Nephron progenitor cell (in vitro differentiated cells): ENCODE measurements around the gene SCRN1.

Experiments
- DNase-seq: peaks from one replicate; pipeline ENCODE4 v3.0.0; 2021
- H3K27ac Mint-ChIP-seq: 2 replicates; pipeline ENCODE4 v1.8.0; 2021; ENCODE audit warnings: mild to moderate bottlenecking, moderate library complexity, mixed read lengths
- H3K27me3 Mint-ChIP-seq: 2 replicates; pipeline ENCODE4 v1.8.0; 2021; ENCODE audit warnings: mild to moderate bottlenecking, low read depth, mixed read lengths; ENCODE audit not compliant: poor library complexity
- H3K36me3 Mint-ChIP-seq: 2 replicates; pipeline ENCODE4 v1.8.0; 2021; ENCODE audit warnings: low read depth, mixed read lengths
- H3K4me1 Mint-ChIP-seq: 2 replicates; pipeline ENCODE4 v1.8.0; 2021; ENCODE audit warnings: mixed read lengths
- H3K4me3 Mint-ChIP-seq: 2 replicates; pipeline ENCODE4 v1.8.0; 2021; ENCODE audit warnings: mild to moderate bottlenecking, moderate library complexity, mixed read lengths
- H3K9me3 Mint-ChIP-seq: 2 replicates; pipeline ENCODE4 v1.8.0; 2021; ENCODE audit warnings: mild to moderate bottlenecking, moderate library complexity, mixed read lengths
- TF ChIP-seq, protein P1 (sequence below): fragments of 200-600 bp; sonication (generic); IDR thresholded peaks from 2 replicates; pipeline ENCODE4 v1.5.0; 2021; ENCODE audit warnings: antibody characterized with exemption

SCRN1 gene

DNA sequence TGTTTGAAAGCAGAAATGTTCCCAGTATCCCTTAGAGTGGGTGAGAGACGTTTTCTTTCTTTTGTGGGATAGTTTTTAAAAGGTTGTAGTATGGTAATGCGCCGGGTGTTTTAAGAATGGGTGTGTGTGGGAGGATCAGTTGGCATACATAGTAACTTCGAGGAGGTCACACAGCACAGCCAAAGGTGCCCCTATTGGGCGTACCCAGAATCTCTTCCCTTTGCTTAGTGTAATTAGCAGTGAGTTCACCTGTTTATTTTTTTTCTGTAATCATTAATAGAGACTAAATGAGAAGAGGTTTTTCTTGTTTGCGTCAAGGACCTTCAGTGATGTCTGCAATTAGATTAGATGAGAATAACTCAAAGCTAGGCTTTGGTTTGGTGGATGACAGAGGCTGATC is 40.1 kb upstream of the SCRN1 start:
- peak overlapping the region; percentile 98 for H3K27ac Mint-ChIP-seq
- no peak overlapping the region for H3K4me3 Mint-ChIP-seq
- H3K4me1 Mint-ChIP-seq = peaks cover 36% of the 10 kb centered on the region
- no peak for DNase-seq
- TF ChIP-seq, protein P1, sequence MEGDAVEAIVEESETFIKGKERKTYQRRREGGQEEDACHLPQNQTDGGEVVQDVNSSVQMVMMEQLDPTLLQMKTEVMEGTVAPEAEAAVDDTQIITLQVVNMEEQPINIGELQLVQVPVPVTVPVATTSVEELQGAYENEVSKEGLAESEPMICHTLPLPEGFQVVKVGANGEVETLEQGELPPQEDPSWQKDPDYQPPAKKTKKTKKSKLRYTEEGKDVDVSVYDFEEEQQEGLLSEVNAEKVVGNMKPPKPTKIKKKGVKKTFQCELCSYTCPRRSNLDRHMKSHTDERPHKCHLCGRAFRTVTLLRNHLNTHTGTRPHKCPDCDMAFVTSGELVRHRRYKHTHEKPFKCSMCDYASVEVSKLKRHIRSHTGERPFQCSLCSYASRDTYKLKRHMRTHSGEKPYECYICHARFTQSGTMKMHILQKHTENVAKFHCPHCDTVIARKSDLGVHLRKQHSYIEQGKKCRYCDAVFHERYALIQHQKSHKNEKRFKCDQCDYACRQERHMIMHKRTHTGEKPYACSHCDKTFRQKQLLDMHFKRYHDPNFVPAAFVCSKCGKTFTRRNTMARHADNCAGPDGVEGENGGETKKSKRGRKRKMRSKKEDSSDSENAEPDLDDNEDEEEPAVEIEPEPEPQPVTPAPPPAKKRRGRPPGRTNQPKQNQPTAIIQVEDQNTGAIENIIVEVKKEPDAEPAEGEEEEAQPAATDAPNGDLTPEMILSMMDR = no peak
- no peaks in the 10 kb centered on the region for H3K27me3 Mint-ChIP-seq
- peaks cover 7% of the 10 kb centered on the region for H3K36me3 Mint-ChIP-seq
- no peaks in the 10 kb centered on the region for H3K9me3 Mint-ChIP-seq

DNA sequence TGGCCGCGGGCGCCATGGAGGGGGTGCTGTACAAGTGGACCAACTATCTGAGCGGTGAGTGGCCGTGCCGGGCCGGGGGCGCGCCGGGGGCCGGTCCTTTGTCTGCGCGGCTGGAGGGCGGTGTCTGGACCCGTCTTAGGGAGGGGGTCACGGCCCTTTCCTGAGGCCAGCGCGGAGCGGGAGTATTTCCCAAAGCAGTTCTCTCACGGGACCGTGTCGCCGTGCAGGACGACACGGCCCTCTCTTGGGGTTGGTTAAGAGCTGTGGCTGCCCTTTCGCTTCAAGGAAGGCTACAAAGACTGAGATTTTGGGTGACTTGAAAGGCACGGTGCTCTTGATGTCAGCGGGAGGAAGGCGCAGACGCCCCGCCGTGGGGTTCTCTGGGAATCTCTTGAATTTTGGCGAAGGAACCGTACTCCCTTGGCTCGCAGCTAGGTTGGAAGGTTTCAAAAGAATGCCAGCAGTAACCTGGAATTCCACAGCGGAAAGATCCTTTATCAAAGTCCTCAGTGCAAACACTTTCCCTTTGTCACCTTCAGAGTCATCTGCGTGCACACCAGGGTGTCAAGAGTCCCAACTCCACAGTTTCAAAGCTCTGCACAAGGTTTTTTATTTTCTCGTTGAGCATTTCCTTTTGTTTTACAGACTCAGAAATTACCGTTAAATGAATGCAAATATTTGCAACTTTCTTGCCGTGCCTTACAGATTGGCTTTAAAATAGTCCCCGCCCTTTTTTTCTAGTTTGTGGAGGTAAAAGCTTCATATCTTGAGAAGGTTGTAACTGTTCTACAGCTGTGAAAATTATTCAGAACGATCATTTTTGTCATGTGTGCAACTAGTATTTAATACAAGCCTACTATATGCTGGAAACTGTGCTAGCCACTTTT is 39.4 kb upstream of the SCRN1 start:
- no peak for DNase-seq
- H3K4me3 Mint-ChIP-seq = no peak overlapping the region
- no peaks in the 10 kb centered on the region for H3K9me3 Mint-ChIP-seq
- H3K27ac Mint-ChIP-seq = peak overlapping the region; percentile 98
- H3K36me3 Mint-ChIP-seq = peaks cover under 1% of the 10 kb centered on the region
- H3K4me1 Mint-ChIP-seq = peaks cover 34% of the 10 kb centered on the region
- TF ChIP-seq, protein P1 = no peak
- no peaks in the 10 kb centered on the region for H3K27me3 Mint-ChIP-seq

DNA sequence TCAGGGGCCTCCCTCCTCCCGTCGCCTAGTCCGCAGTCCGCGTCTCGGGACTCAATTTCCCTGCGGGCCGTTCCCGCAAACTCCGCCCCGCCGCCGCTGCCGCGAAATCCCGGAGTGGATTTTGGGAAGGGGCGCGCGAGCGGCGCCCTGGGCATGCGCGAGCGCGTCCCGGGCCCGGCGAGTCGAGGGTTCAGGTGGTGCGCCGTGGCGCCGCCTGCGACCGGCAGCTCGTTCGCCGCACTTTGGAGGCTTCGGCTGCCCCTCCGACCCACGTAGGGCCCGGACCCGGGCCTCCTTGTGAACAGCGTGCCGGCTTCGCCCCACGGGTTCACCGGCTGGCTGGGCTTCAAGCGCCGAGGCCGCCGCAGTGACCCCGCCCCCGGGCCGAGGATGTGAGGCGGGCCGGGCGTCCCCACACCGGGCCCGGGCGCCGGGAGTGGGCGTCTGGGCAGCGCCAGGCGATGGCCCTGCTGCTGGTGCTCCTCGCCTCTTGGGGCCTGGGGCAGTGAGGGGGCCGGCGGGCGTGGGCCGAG is 38.7 kb upstream of the SCRN1 start, which contains the start of gene PLEKHA8:
TSS of gene PLEKHA8 (plus strand) at position 197 of the 533 bp plus-strand sequence. CDS start 351 bp downstream, outside the sequence.
- H3K4me3 Mint-ChIP-seq = peak within 1 kb of the TSS; percentile 94
- H3K27ac Mint-ChIP-seq = peak within 1 kb of the TSS; percentile 98
- DNase-seq = peak; percentile 92
- peaks cover 39% of the 10 kb centered on the region for H3K4me1 Mint-ChIP-seq
- no peaks in the 10 kb centered on the region for H3K9me3 Mint-ChIP-seq
- H3K36me3 Mint-ChIP-seq = peaks cover 8% of the 10 kb centered on the region
- H3K27me3 Mint-ChIP-seq = no peaks in the 10 kb centered on the region
- TF ChIP-seq, protein P1 = no peak

DNA sequence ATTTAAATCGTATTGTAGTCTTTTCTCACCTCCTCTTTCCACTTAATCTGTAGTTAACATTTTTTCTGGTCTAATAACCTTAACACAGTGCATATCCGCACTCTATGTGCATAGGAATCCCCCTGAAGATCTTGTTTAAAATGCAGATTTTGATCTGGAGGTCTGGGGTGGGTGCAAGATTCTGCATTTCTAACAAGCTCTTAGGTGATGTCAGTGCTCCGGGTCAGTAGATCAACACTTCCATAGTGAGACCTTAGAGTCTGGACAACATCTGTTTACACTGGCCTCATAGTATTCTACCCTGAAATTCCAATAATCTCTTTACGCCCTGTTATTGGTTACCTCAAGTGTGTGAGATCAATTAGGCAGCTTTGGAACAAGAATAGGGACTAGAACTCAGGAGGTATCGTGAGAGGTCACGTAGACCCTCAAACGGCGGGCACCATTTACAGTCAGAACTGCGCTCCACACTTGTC is 38.2 kb upstream of the SCRN1 start:
- TF ChIP-seq, protein P1 = no peak
- H3K4me1 Mint-ChIP-seq = peaks cover 39% of the 10 kb centered on the region
- H3K36me3 Mint-ChIP-seq = peaks cover 13% of the 10 kb centered on the region
- peak overlapping the region; percentile 49 for H3K27ac Mint-ChIP-seq
- no peak for DNase-seq
- no peaks in the 10 kb centered on the region for H3K27me3 Mint-ChIP-seq
- peak overlapping the region; percentile 94 for H3K4me3 Mint-ChIP-seq
- H3K9me3 Mint-ChIP-seq = no peaks in the 10 kb centered on the region

DNA sequence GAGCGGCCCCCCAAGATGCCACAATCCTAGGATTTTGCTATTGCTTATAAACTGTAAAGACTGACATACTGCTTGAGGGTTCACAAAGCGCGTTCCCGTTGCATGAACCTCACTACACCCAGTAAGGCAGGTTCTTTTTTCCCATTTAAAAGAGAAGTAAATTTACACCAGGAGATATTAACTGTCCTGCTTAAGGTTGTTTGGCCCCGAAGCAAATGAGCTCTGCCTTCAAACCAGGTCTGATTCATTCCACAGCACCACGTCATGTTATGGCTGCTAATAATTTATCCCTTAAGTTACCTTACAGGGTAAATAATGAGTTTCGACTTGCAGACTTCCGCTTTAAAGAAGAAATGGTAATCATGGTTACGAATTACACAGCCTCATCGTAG is 37.5 kb upstream of the SCRN1 start:
- H3K4me3 Mint-ChIP-seq = peak overlapping the region; percentile 94
- DNase-seq = no peak
- H3K9me3 Mint-ChIP-seq = no peaks in the 10 kb centered on the region
- H3K27ac Mint-ChIP-seq = peak overlapping the region; percentile 82
- peaks cover 20% of the 10 kb centered on the region for H3K36me3 Mint-ChIP-seq
- peaks cover 39% of the 10 kb centered on the region for H3K4me1 Mint-ChIP-seq
- TF ChIP-seq, protein P1 = no peak
- no peaks in the 10 kb centered on the region for H3K27me3 Mint-ChIP-seq
